HG02571 (cell line): ENCODE measurements around the gene TUBB.
"Not testable (repeated sequence)": the region's sequence is repeated elsewhere in the genome, so short reads cannot be mapped to it uniquely, and the experiment has no call there.

Experiments
- ATAC-seq: cut with Tn5 transposase; IDR thresholded peaks from one replicate; pipeline ENCODE4 v1.9.1; 2021; ENCODE audit warnings: mild to moderate bottlenecking, moderate library complexity; ENCODE audit not compliant: unreplicated experiment

TUBB gene

DNA sequence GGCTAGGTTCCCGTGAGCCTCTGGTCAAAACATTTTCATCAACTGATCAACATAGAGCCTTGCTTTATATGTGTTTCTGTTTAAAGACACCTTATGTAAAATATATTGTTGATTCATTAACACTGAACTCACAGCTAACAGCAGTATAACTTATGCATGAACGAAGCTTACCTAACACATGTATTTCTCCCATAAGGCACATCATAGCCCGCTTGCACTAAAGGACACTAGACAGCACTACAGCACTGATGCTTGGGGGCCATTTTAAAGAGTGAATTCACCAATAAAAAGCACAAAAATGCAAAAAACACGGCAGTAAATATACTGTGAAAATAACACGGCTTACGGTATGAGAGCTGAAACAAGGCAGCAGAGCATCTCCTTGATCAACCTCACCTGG lies 18.4 kb downstream of the TUBB start:
- ATAC-seq: no peak

DNA sequence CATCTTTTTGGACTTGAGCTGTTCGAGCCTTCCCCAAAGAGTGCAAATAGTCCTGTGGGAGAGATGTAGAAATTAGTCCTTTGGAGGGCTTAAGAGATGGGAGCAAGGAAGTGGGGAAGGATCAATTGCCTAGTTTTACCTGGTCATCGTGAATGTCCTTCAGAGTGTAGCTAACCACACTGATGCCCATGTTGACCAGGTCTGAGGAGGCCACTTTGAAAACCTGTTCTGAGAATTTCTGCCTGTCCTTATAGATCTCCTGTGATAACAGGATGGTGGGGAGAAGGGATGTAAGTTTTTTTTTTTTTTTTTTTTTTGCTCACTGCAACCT lies 20.4 kb downstream of the TUBB start:
- ATAC-seq: no peak

DNA sequence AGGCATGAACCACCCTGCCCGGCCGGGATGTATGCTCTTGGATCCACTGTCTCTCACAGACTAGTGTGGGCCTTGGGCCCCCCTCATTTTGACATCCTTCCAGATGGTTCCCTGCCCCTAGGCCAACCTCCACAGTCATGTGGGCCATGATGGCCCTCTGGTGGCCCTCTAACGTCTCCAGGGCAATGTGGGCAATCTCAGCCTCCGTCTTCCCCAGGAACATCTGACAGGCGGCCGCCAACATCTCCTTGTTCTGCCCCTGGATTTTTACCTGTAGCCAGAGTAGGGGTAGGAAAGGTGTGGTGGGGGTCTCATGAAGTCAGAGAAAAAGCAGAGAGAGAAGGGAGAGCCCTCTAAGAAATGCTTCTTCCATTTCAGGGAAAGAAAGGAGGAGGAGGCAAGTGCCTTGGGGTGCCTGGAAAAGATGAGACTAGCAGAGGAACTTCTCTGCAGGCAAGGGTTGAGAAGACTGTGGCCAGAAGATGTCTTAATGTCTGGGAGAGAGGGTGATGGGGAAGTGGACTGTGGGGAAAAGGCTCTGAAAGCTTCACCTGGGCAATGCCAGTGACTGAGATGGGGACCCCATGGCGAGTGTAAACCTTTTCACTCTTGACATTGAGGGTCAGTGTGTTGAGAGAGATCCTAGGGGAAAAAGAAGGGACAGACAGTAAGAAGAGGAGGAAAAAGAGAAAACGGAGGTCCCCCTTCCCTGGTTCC lies 21.1 kb downstream of the TUBB start:
- ATAC-seq: no peak

DNA sequence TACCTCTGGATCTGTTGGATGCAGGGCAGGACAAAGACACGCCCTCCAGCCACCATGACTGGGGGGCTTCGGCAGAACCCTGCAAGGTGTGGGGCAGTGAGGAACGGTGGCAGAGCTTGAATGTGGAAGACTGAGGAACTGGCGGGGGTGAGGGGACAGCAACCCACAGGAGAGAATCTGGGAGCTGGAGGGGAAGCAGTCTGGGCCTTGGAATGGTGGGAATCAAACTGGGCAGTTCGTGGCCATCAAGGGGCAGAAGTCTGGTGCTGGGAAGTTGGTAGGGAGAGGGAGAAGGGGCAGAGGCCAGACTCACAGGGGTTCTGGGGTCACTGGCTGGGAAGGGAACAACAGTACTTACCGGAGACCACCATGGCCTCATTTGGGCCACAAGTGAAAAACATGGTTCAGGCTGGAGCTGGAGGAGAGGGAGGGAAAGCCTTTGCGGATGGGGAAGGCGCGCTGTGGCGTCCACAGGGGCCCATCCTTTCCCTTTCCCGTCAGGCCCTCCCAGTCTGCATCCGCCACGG lies 21.7 kb downstream of the TUBB start:
- no peak for ATAC-seq

DNA sequence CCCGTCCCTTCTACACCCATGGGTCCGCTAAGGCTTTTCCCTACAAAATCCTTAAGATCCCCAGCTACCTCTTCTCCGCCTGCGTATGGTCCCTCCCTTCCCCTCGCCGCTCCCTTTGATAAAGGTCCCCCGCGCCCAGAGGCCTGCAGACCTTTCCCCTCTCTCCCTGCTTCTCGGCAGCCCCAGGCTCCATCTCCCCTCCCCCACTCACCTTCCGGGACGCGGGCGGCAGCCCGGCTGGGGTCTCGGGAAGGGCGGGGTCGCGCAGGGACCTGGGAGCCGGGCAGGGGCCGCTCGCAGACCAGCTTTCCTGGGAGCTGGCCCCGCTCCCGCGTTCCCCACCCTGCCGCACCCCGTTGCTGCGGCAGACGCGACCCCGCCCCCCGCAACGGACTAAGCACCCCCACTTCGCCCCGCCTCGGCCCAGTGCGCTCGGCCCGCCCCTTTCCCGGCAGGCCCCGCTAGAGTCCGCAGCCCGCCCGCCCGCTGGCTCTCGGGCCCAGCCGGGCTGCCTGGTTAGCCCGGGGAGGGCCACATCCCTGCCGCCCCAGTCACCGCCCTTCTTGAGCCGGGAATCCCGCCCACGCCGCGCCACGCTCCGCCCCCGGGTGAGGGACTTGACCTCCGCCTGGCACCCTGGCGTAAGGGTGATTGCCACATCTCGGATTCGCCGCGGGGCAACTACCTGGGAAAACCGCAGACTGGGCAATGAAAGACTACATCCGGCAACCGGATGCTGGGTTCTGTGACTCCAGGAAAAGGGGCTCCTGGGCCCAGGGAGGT lies 22.4 kb downstream of the TUBB start, which contains the start of gene FLOT1:
TSS of gene FLOT1 (minus strand) at position 372 of the 783 bp plus-strand sequence. CDS start 498 bp downstream, outside the sequence.
- ATAC-seq: peak; percentile 67

DNA sequence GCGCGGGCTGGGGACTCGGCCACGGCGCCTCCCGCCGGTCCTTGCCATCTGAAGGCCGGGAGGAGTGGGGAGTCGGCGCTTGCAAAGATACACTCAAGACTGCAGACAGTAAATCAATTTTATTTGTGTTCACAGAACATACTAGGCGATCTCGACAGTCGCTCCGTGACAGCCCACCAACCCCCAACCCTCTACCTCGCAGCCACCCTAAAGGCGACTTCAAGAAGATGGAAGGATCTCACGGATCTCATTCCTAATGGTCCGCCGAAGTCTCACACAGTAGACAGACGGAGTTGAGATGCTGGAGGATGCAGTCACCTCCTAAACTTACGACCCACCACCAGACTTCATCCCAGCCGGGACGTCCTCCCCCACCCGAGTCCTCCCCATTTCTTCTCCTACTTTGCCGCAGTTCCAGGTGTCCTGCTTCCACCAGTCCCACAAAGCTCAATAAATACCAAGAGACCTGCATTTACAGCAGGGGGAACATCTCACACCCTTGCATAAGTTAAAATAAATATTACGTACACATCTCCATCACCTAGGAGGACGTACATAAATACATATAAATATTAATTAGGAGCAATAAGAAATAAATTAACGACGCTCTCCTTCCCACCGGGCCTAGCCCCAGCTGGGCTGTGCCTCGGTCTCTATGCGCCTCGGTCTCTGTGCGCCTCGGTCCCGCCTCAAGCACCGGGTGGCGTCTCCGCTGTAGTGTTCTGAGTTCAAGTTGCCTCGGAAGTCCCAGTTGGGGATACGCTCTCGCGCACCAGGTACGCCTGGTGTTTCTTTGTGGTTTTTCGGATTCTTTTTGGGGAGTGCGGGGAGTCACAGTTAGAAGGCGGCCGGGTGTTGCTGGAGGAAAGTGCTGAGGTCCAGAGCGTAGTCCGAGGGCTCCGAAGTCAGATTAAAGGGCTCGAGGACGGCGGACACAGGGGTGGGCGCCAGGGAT lies 23.2 kb downstream of the TUBB start:
- peak; percentile 20 for ATAC-seq

DNA sequence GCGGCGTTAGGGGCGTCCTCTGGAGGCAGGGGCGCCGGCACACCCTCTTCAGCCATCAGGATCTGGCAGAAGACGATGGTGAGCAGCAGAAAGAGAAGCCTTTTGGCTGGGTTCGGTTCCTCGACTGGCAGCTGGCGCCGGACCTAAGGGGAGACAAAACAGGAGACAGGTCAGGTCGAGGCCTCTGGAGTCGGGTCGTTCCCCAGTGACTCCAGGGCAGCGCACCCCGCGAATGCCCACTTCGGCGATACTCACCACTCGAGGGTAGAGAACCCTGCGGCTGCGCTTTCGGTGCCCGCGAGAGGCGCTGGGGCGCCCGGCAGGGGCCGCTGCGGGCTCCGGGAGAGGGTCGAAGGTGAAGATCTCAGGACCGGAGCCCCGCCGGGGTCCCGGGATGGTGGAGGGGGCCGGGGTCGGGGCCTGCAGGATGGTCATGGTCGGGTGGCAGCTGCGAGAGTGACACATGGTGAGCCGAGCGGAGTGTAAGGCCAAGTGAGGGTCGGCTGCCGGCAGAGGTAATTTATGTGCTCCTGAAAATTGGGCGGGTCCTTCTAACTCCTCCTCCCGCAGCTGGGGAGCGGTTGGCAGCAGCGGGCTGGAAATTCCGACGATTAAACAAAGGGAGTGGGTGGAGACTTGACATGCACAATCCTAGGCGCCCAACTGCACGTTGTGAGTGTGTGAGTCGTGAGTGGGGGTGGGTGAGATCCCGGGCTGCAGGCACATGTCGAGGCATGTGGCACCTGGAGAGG lies 24.1 kb downstream of the TUBB start, which contains the start of gene IER3:
TSS of gene IER3 (minus strand) at position 494 of the 752 bp plus-strand sequence. CDS start at position 465, 29 bp downstream.
- ATAC-seq: no peak

DNA sequence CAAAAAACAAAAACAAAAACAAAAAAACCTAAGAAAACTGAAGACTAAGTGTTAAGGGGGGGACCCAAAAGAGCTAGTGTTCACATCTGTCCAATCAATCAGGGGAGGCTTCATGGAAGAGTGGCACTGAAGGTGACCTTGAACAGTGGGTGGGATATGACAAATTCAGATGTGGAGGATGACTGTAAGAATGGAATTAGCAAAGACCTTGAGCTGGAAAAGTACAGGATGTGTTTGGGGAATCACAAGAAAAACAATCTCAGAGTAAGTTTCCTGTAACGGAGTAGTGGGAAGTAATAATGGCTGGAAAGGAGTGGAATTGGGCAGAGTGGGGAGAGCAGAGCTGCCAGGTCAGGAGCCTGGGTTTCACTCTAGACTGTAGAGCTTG lies 27.1 kb downstream of the TUBB start:
- no peak for ATAC-seq

DNA sequence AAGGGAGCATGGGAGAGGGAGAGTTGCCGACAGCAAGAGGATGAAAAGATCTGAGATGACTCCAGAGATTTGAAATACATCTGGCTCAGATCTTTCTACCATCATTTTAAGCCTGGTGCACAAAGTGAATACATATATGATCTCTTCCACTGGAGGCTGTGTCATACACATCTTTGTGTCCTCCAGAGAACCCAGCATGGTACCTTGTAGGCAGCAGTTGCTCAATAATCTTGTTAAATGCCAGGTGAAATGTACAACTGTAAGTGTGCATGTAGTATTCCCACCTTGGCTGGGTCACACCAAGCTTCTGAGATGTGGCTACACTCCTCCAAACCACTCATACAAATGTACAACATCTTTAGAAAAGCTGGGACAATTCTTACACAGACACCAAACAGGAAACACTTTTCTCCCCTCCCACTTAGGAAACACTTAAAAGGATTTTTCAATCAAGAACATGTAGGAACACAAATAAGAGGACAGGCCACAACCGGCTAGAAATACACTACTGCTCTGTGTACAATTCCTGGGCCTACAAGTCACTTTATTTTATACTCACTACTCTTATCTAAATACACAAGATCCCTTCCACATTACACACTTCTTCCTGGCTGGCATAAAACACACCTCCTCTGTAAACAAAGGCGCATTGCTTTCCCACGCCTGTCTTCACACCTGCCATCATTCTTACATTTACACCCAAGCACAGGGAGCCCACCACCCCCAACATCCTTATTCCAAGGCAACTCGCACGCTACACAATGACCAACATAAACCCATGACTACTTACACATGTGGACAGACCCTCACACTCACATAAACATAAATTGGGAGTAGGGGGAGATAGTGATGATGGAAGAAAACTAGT lies 28.0 kb downstream of the TUBB start:
- ATAC-seq: no peak

DNA sequence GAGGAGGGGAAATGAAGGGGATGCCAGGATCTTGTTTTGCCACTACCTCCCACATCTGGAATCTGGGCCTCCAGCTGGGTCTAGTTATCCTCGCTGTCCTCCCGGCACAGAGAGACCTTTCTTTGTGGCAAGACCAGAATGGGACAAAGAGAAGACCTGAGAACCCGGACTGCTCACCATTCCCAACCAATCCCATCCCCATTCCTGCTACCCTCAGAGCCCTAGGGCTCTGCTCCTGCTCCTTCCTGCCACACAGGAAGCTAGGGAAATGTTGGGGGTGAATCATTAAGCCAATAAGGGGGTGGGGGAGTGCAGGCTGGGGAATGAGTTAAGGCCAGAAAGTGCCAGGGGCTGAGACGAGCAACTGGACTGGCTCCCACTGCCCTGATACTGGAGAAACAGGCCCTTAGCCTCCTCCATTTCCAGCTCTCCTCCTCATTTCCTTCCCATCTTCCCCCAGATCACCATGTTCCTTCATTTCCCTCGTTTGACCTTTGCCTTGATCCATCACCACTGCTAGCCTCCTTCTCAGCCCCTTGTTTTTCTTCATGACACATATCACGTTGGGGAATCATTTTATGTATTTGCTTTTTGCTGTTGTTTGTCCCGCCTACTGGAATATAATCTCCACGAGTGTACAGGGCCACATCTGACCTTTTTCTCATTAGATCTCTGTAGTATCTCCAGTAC lies 28.8 kb downstream of the TUBB start:
- ATAC-seq: no peak

DNA sequence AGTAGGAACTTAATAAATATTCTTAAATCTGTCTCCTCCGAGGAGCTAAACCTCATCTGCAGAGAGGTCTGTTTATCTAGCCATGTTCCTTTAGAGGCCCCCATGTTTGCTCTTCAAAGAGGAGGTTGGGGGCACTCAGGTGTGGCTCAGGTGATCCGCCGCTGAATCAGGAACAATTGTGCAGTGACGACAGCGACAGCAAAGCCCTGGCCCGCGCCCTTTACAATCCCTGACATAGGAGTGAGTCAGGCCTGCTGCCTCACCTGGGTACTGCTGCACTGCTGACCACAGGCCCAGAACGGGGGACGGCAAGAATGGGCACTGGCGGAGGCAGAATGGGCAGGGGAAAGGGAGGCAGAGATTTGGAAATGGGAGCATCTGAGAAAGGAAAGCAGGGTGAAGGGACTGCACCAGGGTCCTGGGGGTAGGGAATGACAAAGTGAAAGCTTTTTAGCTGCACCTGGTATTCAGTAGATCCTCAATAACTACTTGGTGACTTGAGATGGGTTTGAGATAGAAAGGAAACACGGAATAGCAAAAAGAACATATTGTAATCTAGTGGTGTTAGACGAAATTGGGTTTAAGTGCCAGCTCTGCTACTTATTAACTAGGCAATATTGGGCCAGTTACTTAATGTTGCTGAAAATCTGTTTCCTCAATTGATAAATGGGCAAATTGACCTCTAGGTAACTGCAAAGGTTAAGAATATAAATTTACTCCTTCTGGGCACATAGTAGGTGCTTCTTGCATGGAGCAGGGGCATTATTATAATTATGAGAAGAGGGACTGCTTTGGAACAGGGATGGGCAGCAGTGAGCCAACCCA lies 29.6 kb downstream of the TUBB start:
- no peak for ATAC-seq

DNA sequence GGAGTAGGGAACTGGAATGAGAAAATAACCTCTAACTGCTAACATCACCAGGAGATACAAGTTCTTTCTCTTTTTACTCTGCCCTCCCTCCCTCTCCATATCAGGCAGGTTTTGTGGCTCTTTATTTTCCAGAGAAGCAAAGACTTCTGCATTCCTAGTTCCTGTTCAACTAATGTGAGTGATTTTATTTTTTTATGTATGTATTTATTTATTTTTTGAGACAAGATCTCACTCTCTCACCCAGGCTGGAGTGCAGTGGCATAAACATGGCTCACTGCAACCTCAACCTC lies 30.2 kb downstream of the TUBB start:
- ATAC-seq: no peak

DNA sequence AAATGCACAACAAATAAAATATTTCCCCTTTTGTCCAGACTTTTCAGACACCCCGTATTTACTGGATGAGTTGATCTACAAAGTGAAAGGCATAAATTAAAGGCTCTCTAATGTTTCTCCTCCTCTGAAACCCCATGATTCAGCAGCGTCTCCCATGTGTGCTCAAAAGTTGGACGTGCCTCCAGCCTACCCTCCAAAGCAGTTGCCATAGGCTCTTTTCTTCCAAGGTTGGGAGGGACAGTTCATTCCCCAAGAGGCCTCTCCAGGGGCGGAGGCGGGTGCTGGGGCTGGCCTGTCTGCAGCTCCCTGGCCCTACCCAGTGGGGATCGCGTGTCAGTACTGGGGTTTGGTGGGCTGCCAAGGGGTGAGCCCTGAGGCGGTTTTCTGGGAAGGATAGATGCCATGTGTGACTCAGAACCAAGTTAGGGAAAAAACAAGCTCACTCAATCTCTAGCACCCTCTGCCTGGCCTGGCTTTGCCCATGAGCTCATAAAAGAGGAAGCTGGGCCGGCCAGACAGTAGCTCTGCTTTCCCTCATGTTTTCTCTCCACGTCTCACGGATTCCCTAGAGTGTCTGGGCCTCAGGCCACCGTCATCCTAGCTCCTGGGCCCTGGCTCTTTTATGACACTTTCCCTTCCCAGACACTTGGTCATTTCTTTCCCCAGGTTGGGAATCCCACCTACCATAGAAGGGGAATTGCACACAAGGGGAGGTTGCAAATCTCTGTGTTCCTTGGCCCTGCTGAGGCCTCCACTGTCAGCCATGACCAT lies 32.2 kb downstream of the TUBB start:
- no peak for ATAC-seq

DNA sequence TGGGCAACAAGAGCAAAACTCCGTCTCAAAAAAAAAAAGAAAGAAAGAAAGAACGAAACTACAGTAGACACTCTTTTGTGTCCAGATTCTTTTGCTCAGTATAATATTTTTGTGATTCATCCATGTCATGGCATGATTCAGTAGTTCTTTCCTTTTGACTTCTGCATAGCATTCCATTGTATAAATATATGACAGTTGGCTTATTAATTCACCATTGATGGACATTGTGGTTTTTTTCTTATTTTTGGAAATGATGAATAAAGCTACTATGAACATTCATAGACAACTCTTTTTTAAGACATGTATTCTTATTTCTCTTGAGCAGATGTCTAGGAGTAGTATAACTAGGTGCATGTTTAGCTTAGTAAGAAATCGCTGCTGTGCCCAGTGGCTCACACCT lies 34.5 kb downstream of the TUBB start:
- ATAC-seq: no peak

DNA sequence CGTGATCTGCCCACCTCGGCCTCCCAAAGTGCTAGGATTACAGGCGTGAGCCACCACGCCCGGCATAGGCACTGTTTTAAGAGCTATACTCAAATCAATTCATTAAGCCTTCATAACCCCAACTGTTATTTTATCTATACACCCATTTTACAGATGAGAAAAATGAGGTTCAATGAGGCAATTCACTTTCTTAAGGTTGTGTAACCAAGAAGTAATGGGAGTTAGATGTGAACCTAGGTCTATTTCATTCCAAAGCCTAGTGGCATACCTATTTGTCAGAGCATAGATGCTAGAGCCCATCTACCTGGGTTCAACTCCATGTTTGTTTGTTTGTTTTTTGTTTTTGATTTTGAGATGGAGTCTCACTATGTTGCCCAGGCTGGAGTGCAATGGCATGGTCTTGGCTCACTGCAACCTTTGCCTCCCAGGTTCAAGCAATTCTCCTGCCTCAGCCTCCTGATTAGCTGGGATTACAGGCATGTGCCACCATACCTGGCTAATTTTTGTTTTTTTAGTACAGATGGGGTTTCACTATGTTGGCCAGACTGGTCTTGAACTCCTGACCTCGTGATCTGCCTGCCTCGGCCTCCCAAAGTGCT lies 36.4 kb downstream of the TUBB start:
- ATAC-seq: not testable (repeated sequence)

DNA sequence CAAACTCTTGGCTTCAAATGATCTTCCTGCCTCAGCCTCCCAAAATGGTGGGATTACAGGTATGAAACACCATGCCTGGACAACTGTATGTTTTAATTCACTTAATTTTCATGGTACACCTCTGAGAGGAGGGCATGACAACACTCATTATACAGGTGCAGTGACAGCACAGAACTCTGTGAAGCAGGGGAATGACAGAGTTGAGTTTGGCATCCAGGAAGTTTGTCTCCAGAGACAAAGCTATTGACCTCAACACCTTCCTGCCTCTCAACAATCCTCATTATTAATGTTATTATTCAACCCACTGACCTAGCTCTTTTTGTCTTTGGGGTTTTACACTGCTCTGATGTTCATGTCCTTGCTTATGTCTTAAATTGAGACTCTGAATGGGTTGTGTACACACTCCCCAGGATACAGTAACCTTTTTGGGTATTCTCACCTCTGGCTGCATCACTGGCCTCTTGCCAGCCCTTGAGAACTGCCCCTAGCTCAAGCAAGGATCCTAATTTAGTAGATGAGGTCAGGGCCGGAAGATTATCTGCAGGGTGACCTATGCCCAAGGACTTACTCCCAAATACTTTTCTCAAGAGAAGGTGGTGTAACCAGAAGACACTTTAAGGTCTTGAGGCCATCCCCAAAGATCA lies 37.2 kb downstream of the TUBB start:
- no peak for ATAC-seq
